Colonic mucosa (tissue), 4 donors: Measurements from ENCODE around the gene SLAMF6. TPM values are rescaled to one million over a fixed set of nuclear protein-coding genes. Genes with fewer than 3 reads are reported as not detected.
"Not testable (repeated sequence)": the region's sequence is repeated elsewhere in the genome, so short reads cannot be mapped to it uniquely, and the experiment has no call there.

Experiments
- DNase-seq: peaks from one replicate; pipeline ENCODE4 v3.0.0-alpha.2; 2020
- H3K27ac ChIP-seq: fragments of 200-600 bp; one replicate; pipeline ENCODE4 v1.8.0; 2021
- H3K27me3 ChIP-seq: fragments of 200-600 bp; one replicate; pipeline ENCODE4 v1.8.0; 2021
- H3K36me3 ChIP-seq: fragments of 200-600 bp; one replicate; pipeline ENCODE4 v1.8.0; 2021
- H3K4me1 ChIP-seq: fragments of 200-600 bp; one replicate; pipeline ENCODE4 v1.8.0; 2021; ENCODE audit warnings: mild to moderate bottlenecking
- H3K4me3 ChIP-seq: fragments of 200-600 bp; one replicate; pipeline ENCODE4 v1.8.0; 2021
- H3K9ac ChIP-seq, 2 donors: one replicate each; pipeline ENCODE4 v1.7.0; 2013; ENCODE audit warnings: control low read depth in 2 of 2, low read depth in 2 of 2, low read length in 2 of 2
- H3K9me3 ChIP-seq: fragments of 200-600 bp; one replicate; pipeline ENCODE4 v1.8.0; 2021
- CTCF ChIP-seq: fragments of 200-600 bp; IDR thresholded peaks from one replicate; pipeline ENCODE4 v1.8.0; 2022; ENCODE audit warnings: antibody characterized with exemption, mild to moderate bottlenecking
- intact Hi-C: fragments of 100-400 bp; cut with DNase I; formaldehyde crosslinking; loops from one replicate; pipeline ENCODE4 v1.14.1; 2022
- total RNA-seq, 2 donors: library from RNA; stranded (reverse); fragmentation: NEBNext Ultra II Directional in 1 of 2; extraction: Animal tissue kit (Norgen Biotek cat#: 25700) in 1 of 2; gene quantifications; one replicate each; pipeline ENCODE4 v1.2.1, GENCODE V29; 2021
- donor health status: healthy.
- donor health status: DM: no; HTN: no; CAD: no.
- donor health status: DM: no; HTN: no; CAD: no.

SLAMF6 gene
- total RNA-seq, 2 donors from 2014 or later = 1.1 to 1.4 TPM

GRCh38 chr1:160504651-160505050, 18.4 kb downstream of the SLAMF6 start:
- intact Hi-C loops = no loop called here
- no peak overlapping the region for H3K27ac ChIP-seq
- H3K4me3 ChIP-seq = no peak overlapping the region
- no peaks in the 10 kb centered on the region for H3K36me3 ChIP-seq
- no peaks in the 10 kb centered on the region for H3K27me3 ChIP-seq
- DNase-seq = no peak
- H3K4me1 ChIP-seq = no peaks in the 10 kb centered on the region
- no peak overlapping the region for H3K9ac ChIP-seq
- TF ChIP-seq CTCF = no peak
- no peaks in the 10 kb centered on the region for H3K9me3 ChIP-seq

DNA sequence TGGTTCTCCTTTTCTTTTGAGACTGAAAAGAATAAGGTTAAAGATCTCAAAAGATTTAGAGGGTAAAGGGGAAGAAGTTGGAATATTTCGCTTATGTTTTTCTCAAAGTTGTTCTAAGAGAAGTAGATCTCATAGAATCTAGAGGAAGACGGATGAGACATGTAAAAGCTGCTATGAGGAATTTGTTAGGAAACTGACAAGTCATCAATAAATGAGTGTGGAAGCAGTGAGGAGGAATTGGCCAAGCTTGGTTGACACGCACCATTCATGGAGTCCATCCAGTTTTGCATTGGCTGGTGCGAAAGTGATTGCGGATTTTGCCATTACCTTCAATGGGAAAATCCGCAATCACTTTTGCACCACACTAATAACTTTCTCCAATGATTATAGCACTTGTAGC, 20.0 kb downstream of the SLAMF6 start:
- no peak for TF ChIP-seq CTCF
- H3K9ac ChIP-seq = no peak overlapping the region
- DNase-seq = no peak
- no peak overlapping the region for H3K27ac ChIP-seq
- H3K9me3 ChIP-seq = no peaks in the 10 kb centered on the region
- H3K36me3 ChIP-seq = no peaks in the 10 kb centered on the region
- no peak overlapping the region for H3K4me3 ChIP-seq
- no peaks in the 10 kb centered on the region for H3K4me1 ChIP-seq
- intact Hi-C loops = no loop called here
- no peaks in the 10 kb centered on the region for H3K27me3 ChIP-seq

GRCh38 chr1:160500321-160500990, 22.6 kb downstream of the SLAMF6 start:
- intact Hi-C loops = no loop called here
- Histone ChIP-seq H3K9ac (no peak overlapping the region), H3K27ac (no peak overlapping the region), H3K4me3 (no peak overlapping the region), H3K9me3 (no peaks in the 10 kb centered on the region), H3K27me3 (no peaks in the 10 kb centered on the region), H3K4me1 (no peaks in the 10 kb centered on the region), H3K36me3 (no peaks in the 10 kb centered on the region)
- no peak for DNase-seq
- TF ChIP-seq CTCF = no peak

- H3K4me1 ChIP-seq = no peaks in the 10 kb centered on the region
- TF ChIP-seq CTCF = no peak
- no peaks in the 10 kb centered on the region for H3K36me3 ChIP-seq
- H3K27me3 ChIP-seq = no peaks in the 10 kb centered on the region
- H3K4me3 ChIP-seq = no peak overlapping the region
- intact Hi-C loops = loop anchor here (10.0 kb wide), 1 partner anchor 105 kb away; no protein-coding TSS in a partner anchor
- no peak for DNase-seq
- H3K27ac ChIP-seq = no peak overlapping the region
- no peak overlapping the region for H3K9ac ChIP-seq
- H3K9me3 ChIP-seq = no peaks in the 10 kb centered on the region
These were observed 23.4 kb downstream of the SLAMF6 start for GRCh38 chr1:160499631-160500030.

DNA sequence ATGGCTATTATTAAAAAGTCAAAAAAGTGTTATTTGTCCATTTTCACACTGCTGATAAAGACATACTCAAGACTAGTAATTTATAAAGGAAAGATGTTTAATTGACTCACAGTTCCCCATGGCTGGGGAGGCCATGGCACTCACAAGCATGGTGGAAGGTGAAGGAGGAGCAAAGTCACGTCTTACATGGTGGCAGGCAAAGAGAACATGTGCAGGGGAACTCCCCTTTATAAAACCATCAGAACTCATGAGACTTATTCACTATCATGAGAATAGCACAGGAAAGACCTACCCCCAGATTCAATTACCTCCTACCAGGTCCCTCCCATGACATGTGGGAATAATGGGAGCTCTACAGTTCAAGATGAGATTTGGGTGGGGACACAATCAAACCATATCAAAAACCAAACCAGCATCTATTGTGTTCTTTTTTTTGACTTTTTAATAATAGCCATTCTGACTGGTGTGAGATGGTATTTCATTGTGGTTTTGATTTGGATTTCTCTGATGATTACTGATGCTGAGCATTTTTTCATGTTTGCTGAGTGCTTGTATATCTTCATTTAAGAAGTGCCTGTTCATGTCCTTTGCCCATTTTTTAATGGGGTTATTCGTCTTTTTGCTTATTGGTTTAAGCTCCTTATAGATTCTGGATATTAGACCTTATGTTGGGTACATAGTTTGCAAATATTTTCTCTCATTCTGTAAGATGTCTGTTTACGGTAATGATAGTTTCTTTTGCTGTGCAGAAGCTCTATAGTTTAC, 24.6 kb downstream of the SLAMF6 start:
- not testable (repeated sequence) for DNase-seq, H3K9ac ChIP-seq, H3K4me3 ChIP-seq, H3K9me3 ChIP-seq, H3K4me1 ChIP-seq, H3K27ac ChIP-seq, H3K27me3 ChIP-seq, H3K36me3 ChIP-seq
- intact Hi-C loops = loop anchor here (10.0 kb wide), 1 partner anchor 106 kb away; no protein-coding TSS in a partner anchor

GRCh38 chr1:160496334-160496733, 26.7 kb downstream of the SLAMF6 start:
- no peak for TF ChIP-seq CTCF
- no peak overlapping the region for H3K4me3 ChIP-seq
- no peaks in the 10 kb centered on the region for H3K9me3 ChIP-seq
- DNase-seq = no peak
- H3K4me1 ChIP-seq = no peaks in the 10 kb centered on the region
- no peak overlapping the region for H3K27ac ChIP-seq
- H3K36me3 ChIP-seq = no peaks in the 10 kb centered on the region
- no peak overlapping the region for H3K9ac ChIP-seq
- intact Hi-C loops = loop anchor here (10.0 kb wide), 1 partner anchor 108 kb away; no protein-coding TSS in a partner anchor
- H3K27me3 ChIP-seq = no peaks in the 10 kb centered on the region
